NCI-H526 treated with DMSO at 0.1 percent for 48 hours (cell line): ENCODE results near the gene PDE10A.
"Not testable (repeated sequence)": the region's sequence is repeated elsewhere in the genome, so short reads cannot be mapped to it uniquely, and the experiment has no call there.

Experiments used
- DNase-seq: peaks from one replicate; lab custom pipeline; 2025; lab: John Stamatoyannopoulos, UW

Gene PDE10A

DNA sequence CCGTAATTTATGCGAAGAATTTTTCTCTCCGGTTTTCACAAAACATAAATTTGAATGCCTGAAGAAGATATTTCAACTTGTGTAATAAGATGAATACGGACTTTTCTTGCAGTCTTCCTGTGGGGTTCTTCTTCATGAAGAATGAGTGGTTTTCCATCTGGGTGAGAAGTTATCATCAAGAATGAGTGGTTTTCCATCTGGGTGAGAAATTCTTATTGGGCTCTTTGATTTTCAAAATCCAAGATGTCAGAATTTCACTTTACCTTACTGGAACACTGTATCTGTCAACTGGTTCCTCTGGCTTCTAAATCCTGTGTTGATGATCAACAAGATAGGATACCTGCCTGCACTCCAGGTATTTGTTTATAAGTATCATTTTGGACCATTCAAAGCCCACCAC is 193.6 kb downstream of the PDE10A start:
- no peak for DNase-seq

DNA sequence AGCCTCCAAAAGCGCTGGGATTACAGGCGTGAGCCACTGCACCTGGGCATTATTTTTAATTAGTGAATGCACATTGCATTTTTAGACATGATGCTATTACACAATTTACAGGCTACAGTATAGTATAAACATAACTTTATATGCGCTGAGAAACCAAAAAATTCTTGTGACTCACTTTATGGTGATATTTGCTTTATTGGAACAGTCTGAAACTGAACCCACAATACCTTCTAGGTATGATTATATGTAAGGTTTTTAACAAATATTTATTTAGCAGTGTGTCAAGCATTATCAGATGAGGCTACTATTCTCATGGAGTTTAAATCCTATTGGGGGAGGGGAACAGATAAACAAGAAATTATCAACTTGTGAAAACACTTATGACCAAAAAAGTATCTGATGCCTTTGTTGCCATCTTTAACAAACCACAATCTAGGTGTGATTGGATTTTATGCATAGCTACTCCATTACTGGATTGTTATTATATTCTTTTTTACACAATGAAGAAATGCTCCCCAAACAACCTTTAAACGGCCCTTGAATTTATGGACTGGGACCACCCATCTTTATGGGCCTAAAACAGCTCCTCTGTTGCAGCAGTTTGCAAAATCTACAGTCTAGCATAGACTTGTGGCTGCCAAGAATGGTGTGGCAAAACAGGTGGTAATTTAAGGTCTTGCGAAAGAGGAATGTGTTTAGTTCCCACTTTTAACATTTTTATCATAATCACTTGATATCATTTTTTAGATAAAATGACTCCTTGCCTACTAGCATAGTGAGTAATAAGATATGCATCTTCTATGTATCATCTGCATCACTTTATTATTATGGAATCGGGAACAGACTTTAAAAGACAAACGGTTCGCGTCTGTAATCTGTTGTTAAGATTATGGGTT is 194.5 kb downstream of the PDE10A start:
- DNase-seq, result no peak

DNA sequence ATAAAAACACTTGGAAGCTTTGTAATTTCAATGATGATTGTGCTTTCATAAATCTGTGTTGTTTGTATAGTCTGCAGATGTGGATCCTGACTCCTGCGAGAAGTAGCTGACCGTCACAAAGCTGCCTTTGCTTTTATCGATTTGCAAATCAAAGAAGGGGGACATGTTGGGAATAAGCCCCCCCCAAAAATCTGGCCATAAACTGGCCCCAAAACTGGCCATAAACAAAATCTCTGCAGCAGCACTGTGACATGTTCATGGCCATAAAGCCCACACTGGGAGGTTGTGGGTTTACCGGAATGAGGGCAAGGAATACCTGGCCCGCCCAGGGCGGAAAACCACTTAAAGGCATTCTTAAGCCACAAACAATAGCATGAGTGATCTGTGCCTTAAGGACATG is 199.5 kb downstream of the PDE10A start:
- not testable (repeated sequence) for DNase-seq

DNA sequence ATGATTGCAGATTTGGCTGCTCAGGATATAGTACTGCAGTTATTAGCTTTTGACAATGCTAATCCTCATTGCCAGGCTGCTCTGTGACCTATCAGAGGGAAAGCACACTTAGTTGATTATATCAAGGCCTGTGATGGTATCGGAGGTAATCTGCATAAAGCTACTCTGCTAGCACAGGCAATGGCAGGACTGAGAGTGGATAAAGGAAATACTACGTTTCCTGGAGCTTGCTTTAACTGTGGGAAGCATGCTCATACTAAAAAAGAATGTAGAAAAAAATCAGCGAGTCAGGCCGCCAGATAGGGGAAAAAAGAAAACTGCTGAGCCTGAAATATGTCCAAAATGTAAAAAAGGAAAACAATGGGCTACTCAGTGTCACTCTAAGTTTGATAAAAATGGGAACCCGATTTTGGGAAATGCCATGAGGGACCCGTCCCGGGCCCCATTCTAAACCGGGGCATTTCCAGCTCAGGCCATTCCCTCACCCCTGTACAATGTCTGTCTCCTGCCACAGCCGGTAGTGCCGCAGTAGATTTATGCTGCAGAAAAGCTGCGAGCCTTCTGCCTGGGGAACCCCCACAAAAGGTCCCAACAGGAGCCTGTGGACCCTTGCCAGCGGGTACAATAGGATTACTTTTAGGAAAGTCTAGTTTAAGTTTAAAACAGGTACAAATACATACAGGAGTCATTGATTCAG is 203.3 kb downstream of the PDE10A start:
- DNase-seq, result not testable (repeated sequence)

DNA sequence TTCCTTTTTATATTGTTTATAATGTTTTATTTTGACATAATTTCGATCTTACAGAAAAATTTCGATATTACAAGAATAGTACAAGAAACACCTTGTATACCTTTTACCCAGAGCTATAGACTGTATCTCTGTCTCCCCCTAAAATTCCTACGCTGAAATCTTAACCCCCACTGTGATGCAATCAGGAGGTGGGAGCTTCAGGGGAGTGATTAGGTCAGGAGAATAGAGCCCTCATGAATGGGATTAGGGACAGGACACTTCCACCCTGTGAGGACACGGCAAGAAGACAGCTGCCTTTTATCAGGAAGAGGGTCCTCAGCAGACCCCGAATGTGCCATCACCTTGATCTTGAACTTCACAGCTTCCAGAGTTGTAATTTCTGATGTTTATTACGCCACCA is 204.9 kb downstream of the PDE10A start:
- no peak for DNase-seq

DNA sequence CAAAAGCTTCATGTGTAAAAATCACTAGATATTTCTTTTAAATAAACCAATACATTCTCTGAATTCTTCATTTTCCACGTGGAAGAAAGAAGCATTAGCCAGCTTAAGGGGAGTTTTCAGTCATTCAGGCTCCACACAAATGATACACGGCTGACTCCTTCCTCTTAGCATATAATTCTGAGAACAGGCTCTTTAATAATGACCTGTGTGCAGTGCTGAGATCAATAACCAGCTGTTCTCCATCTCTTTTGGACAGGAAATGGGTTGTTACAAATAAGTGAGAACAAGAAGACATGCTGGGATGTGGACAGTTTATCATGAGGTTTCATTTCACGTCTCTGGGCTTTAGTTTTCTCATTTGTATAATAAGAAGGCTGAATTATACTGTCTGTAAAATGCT is 206.8 kb downstream of the PDE10A start:
- DNase-seq, result no peak

DNA sequence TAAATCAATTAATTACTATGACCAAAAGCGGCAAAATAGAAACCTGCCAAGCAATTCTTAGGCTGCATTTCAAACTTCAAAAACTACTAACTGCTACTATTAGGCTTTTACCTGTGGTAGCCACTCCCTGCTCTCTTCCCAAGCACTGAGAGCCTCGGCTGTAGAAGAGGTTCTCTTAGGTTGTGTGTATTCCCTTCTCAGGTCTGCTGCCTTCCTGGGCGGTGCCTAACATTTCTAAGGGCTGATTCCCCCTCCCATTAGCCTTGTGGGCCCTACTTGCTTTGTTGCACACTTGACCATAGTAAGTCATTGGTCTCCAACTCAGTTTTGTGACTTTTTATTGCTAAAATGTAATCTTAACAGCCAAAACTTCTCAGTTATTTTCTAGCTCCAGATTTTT is 207.6 kb downstream of the PDE10A start:
- no peak for DNase-seq

DNA sequence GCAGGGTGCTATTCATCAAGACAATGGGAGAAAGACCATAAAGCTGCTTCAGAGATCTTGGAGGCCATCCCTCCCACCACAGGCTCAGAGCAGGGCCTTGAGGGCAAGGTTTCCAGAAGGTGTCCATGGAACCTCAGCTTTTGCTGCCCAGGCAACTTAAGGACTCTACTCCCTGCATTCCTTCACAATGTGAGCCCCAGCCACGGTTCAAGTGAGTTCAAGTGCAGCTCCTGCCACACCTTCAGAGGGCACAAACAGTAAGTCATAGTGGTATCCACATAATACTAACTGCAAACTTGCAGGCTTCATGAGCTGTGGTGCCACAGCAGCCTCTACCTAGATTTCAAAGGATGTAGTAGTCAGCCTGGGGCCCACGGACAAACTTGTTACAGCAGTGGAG is 209.6 kb downstream of the PDE10A start:
- no peak for DNase-seq

DNA sequence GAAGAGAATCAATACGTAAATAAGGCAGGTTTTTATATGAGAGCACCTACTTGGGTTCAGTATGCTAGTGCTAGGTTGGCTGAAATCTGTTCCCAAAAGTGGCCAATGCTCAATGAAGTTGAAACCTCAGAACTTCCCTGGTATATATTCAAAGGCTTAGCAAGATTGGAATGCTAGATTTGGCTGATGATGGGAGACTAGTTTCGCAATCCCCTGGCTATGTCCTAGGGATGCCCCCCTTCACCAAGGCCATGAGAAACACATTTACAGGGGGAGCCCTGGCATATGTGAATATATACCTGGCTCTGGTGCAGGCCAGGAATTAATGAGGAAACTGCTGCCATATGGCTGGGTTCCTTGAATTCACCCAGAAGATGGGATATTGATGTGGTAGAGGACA is 211.2 kb downstream of the PDE10A start:
- no peak for DNase-seq

DNA sequence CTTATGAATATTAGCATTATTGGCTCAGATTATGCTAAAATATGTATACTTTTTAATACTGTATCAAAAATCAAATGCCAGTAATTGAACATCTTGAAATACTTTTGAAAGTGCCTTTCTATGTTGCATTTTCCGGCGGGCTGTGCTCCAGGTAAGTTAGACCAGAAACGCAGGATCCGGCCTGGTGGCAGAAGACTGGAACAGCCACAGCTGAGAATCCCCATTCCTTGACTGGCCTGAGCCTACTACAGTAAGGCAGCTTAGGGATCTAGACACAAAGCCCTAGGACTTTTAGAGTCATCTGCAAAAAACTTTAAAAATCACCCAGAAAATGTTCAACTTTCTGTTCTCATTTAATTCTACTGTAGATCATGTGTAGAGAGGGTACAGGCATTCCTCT is 214.8 kb downstream of the PDE10A start:
- DNase-seq, result no peak

DNA sequence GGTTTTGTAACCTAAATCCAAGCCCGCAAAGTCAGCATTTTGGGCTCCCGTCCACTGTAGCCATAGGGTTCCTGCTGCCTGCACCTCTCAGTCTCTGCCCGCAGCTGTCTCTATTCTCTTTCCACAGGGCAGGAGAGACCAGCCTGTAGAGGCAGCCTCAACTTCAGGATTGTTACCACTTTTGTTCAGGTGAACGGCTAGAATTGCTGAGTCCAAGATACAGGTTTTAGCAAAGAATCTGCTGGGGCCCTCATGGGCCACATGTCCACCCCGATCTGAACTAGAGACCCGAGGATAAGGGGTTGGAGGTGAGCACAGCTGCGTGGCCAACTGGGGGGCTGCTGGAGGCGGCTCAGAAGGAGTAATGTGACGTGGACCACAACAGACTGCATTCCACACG is 215.9 kb downstream of the PDE10A start:
- no peak for DNase-seq

DNA sequence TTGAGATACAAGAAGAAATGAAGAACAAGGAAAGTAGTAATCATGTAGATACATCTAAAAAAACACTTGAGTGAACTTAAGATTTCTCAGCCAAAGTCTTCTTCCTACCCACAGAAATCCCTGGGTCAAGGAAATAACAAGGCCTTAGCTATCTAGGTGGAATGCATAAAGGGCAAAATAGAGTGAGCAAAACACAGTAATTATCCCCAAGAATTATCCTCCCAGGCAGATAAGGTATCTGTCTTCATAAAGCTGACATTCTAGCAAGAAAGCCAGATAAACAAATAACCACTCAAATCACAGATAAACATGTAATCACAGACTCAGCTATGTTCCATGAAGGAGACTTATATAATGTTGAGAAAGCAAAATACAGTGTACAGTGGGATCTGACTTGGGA is 216.7 kb downstream of the PDE10A start:
- DNase-seq, result no peak

DNA sequence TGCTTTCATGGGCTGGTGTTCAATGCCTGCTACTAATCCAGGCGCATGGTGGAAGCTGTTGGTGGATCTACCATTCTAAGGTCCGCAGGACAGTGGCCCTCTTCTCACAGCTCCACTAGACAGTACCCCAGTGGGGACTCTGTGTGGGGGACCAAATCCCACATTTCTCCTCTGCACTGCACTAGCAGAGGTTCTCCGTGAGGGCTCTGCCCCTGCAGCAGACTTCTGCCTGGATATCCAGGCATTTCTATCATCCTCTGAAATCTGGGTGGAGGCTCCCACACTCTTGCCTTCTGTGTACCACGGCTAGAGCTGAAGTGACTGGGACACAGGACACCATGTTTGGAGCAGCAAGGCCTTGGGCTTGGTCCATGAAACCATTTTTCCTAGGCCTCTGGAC is 219.6 kb downstream of the PDE10A start:
- DNase-seq, result no peak

DNA sequence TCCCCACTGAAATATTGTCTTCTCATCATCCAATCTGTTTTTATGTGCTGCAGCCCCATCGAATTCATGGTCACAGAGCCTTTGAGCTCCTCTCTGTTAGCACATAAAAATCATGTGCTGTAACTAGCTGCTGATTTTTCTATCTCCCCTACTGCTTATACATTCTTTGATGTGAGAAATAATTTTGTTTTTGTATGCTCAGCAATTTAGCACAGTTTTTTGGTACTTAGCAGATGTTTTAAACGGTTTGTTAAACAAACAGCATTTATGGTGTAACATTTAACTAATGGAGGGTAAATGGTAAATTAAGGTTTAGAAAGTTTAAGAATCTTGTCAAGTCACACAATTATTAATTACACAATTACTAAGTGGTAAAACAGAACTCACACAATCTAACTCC is 221.9 kb downstream of the PDE10A start:
- no peak for DNase-seq

DNA sequence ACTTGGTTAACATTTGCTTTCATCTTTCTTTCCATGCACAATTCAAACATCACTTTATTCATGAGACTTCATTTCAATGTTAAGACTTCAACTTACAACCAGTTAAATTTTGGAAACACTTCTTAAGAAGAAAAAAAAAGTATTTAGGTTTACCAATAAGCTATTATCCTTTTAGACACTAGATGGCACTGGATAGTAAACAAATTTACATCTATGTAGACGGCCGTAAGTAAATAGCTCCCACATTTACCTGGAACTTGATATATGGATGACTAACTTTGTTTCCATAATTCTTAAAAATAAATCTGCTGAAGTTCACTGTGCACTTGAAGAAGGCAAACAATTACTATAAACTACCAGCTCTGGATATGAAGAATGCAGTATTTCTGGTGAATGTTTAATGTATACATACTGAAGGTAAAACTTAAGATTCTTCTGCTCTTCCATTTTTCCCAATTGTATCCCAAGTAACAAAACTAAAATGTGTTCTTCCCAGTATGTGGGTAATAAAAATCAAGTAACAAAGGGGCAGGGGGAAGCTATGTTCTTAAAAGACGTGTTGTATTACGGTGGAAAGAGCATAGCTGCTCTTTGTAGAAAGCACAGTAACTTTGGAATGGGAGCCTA is 223.0 kb downstream of the PDE10A start:
- peak; percentile 4 for DNase-seq

DNA sequence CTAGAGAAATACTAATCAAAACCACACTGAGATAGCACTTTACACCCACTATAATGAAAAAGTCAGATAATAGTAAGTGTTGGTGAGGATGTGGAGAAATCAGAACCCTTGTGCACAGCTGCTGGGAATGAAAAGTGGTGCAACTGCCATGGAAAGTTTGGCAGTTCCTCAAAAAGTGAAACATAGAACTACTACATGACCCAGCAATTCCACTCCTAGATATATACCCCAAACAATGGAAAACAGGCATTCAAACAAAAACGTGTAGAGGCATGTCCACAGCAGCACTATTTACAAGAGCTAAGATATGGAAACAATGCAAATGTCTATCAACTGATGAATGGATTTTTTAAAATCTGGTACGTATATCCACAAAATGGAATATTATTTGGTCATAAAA is 236.1 kb downstream of the PDE10A start:
- DNase-seq, result no peak

DNA sequence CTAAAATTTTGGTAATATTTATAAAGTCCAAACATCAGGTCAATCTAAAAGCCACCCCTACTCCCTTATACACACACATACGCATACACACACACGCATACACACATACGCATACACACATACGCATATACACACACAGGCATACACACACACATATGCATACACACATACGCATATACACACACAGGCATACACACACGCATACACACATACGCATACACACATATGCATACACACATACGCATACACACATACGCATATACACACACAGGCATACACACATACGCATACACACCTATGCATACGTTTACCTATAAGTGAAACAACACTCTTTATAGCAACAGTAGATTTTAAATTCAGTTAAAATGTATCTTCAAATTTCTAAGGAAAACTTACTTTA is 240.8 kb downstream of the PDE10A start:
- no peak for DNase-seq

DNA sequence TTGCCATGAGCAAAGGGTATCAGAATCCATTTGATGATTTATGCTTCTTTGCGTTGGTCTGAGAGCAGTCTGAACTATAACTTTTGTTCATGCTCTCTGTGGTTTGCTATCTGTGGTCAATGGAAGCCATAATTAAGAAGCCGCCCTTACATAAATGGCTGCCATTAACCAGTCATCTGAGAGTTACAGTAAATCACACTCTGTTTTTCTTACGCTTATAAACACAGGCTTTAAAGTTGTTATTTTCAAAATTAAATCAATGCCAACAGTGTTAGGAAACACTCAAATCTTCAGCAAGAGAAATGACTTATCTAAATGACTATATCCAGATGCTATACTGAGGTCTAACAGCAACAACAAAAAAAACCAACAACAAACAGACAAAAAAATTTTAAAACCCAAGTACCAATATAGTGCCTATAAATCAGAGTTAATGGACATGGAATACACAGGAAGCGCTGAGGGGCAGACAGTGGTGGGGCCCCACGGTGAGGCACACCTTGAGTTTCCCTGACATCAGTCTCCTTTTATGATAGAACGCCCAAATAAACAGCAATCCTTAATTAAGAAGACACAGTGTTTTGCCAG is 245.7 kb downstream of the PDE10A start:
- no peak for DNase-seq

DNA sequence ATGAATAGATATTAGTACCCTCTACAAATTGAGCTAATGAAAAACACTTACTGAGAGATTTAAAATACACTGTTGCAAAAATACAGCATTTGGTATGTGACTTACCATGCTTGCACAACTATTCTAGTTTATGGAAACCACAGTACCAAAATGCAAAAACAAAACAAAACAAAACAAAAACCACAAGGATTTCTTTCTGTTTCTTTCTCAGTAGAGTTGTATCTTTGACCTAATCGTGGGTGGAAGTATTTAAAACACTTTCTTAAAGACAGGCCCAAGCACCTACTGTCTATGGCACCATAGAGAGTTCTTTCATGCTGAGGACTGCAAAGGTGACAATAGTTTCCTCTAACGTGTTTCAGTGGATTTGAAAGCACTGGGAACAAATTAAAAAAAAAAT is 258.3 kb downstream of the PDE10A start:
- DNase-seq, result no peak

DNA sequence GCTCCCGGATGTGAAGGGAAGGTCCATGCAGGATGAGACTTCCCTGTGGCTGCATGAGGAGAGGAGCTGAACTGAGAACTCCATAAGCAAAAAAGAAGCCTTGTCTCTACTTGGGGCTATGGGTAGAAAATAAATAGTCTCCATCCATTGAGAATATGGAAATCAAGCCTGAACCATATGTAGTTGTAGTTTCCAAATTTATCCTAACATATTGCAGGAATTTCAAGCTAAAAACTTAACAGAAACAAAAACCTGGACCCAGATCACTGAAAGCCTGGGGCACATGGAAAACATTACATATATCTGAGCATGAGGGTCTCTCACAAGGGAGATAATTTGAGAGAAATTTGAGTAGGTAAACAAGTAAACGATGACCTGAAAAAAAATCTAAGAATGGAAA is 258.7 kb downstream of the PDE10A start:
- DNase-seq, result no peak

DNA sequence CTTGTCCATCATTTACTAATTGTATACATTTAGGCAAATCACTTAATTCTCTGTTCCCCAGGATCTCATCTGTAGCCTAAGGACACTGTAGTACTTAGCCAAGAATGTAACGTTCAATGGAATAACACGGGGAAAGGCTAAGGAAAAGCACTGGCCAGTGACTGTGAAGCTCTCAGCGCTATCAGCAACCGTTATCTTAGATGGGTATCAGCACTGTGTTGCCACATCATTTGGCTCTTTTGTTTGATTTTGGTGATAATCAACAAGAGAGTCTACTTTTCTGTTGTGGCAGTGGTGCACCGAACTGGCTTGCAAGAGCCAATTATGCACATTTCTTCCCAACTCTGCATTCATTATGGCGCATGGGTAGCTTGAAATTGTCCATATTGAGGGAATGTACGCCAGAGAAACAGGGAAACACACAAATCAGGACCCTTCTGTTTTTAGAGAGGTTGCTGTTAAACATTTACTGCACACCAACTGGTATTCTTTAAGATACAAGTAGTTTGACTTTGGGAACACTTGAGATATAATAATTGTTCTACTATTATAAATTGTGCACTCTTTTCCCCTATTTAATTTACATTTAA is 259.9 kb downstream of the PDE10A start:
- DNase-seq, result no peak

DNA sequence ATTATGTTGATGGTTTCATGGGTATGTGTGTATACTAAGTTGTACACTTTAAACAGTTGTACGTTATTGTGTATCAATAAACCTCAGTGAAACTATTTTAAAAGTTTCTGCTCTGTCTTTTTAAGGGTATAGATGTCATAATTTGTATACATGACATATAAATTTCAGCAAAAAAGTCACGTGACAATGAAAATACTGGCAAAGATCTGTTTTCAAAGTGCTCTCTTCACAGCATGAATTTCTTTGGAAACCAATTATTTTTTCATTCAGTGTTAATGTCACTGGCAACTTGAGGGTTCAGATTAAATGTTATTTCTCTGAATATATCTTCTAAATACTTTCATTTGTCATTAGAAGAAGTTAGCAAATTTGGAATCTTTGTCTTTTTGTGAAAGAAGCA is 261.9 kb downstream of the PDE10A start:
- no peak for DNase-seq
